IPS-11a (cell line): ENCODE results near the gene CLIP4.
"Not testable (repeated sequence)": the region's sequence is repeated elsewhere in the genome, so short reads cannot be mapped to it uniquely, and the experiment has no call there.

Experiments
- H3K4me3 ChIP-seq: one replicate; pipeline ENCODE4 v1.5.1; 2013; ENCODE audit warnings: low read depth, low read length, control low read depth

CLIP4 gene, protein sequence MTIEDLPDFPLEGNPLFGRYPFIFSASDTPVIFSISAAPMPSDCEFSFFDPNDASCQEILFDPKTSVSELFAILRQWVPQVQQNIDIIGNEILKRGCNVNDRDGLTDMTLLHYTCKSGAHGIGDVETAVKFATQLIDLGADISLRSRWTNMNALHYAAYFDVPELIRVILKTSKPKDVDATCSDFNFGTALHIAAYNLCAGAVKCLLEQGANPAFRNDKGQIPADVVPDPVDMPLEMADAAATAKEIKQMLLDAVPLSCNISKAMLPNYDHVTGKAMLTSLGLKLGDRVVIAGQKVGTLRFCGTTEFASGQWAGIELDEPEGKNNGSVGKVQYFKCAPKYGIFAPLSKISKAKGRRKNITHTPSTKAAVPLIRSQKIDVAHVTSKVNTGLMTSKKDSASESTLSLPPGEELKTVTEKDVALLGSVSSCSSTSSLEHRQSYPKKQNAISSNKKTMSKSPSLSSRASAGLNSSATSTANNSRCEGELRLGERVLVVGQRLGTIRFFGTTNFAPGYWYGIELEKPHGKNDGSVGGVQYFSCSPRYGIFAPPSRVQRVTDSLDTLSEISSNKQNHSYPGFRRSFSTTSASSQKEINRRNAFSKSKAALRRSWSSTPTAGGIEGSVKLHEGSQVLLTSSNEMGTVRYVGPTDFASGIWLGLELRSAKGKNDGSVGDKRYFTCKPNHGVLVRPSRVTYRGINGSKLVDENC

DNA sequence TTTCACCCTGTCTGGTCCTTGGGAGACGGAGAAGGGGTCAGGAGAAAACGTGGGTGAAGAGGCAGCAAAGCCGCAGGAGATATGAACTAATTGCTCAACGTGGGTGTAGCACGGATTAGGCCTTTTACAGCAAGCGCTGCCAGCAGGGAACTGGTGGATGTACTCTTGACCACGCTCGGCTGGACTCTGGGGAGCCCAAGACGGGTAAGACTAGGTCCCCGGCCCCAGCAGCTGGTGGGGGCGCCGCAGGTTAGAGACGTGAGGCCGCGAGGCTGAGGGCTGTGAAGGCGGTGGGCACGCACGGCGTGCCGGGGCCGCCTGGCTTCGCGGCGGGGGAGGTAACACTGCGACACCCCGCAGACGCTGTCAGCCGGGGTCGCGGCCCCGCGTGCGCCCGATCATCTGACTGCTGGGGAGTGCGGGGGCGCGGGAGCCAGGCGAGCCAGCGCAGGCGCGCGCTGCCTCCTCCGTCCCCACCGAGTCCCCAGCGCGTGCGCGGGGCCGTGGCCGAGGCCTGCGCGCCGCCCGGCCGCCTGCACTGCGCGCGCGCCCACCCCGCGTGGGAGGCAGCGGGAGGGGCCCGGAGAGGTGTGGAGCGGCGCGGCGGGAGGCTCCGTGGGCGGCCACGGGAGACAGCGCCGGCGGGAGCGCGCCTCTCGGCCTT, at the start of gene CLIP4:
Gene CLIP4 (plus strand): TSS at position 470 of the 664 bp plus-strand sequence. CDS start 5,974 bp downstream, outside the sequence.
- peak within 1 kb of the TSS; percentile 29 for H3K4me3 ChIP-seq

DNA sequence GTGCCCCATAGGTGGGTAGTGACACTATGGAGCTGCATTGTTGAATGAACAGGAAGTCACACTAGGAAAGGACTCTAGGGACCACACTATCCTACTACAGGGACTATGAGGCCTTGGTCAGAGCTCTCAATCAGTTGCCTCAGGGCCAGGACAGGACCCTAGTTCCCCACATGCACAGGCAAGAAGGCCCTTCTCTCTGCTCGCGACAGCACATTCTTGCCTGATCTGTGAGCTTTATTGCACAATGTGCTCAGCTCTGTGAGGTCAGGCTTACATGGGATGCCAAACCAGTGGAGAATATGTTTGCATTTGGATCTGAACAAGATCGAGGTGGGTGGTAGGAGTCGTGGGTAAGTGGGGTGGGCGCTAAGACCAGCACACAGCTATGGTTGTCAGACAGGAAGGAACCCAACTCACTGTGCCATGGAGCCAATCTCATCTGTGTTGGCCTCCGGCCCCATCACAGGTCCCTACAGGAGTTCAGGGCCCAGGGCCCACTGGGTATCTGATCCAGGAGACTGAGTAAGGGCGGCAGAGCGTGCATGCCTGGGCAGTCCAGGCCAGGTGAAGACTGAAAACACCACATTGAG, 48.8 kb upstream of the CLIP4 start:
- H3K4me3 ChIP-seq: no peak overlapping the region

DNA sequence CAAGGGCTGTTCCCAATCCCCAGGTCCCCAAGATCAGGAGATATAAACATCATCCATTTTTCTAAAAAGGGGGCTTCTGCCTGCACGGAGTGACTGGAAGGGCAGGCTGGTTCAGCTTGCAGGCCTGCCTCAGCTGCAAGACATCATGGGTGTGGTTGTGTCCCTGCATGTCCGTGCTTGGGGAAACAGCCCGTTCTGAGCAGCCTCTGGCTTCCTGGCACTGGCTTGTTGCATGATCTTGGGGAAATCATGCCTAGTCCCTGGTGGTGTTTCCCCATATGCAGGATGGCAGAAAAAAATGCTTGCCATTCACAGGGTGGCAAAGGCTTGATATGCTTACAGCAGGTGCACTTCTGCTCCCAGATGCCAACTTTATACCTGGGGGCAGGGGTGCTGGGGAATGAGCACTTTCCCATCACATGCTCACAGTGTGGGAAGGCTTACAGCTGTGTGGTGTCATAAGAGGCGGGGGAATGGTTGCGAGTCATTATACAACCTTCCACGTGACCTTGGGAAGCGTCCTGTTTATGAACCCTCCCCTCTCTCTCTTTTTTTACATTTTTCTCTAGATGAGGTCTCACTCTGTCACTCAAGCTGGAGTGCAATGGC, 48.1 kb upstream of the CLIP4 start:
- H3K4me3 ChIP-seq: no peak overlapping the region

DNA sequence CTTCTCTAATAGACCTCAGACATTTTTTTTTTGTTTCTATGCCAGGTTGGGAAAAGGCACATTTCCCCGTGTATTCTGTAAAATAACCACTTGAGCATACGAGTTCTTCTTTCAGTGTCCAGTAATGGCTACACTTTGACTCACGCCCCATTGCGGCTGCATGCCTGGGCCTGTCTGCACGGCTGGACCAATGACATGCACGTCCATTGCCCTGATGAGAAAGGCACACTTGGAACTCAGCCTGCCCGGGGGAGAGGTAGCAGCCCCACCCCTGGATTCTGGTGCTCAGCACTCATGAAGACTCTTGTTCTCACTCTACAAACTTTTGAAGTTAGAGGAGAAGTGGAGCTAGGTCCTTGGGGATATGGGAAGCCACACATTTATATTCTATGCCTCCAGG, 46.7 kb upstream of the CLIP4 start:
- no peak overlapping the region for H3K4me3 ChIP-seq

DNA sequence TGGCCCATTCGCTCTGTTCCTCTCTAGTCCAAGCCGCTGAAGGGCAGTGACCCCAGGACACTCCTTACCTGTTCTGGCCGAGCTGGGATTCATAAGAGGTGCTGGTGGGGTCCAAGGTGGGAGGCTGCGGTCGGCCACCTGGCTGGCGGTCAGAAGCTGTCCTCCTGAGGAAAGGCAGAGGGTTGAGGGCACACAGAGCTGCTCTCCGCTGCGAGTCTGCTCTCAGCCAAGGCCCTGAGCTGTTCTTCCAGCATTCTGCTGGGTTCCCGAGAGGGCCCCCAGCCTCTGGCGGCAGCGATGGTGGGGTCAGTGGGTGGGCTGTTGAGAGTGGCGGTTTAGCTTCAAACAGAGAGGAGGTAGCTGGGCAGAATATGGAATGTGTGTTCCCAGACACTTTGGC, 44.7 kb upstream of the CLIP4 start:
- H3K4me3 ChIP-seq: no peak overlapping the region

DNA sequence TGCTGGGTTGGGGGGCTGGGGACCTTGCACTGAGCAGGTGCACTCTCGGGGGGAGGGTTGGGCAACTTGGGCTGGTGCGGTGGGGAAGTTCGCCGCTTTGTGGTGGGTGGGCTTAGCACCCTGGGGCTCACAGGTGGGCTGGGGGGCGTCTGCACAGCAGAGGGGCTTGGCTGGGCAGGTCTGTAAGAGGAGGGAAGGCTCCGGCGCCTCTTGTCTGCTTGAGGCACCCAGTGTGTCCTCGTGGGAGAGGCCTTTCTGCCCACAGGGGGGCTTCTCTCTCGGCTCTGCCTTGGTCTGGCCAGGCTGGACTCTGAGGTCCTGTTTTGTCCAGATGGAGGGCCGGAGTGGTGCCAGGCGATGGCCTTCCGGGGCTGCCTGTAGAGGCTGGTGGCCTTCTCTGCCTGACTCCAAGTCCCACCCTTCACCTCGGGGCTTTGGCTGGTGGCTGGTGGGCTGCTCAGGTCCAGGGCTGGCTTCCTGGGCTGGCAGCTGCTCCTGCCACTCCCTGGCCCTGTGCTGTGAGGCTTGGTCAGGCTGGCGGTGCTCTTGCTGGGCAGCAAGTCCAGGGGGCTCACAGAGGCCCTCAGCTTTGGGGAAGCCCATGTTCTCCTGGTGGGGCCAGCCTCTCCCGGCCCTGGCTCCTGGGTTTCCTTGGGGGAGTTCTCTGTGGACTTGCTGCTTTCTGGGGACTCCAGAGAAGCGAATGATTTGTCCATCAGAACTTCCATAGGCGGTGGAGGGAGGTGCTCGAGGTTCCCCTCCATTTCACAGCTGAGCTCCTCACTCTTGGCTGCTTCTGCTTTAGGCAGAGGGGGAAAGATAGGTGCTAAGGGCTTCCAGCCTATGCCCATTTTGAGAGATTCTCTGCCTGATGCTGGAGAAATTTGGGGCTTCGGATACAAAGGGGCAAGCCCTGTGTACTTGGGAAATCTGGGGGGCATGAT, 43.9 kb upstream of the CLIP4 start:
- no peak overlapping the region for H3K4me3 ChIP-seq

DNA sequence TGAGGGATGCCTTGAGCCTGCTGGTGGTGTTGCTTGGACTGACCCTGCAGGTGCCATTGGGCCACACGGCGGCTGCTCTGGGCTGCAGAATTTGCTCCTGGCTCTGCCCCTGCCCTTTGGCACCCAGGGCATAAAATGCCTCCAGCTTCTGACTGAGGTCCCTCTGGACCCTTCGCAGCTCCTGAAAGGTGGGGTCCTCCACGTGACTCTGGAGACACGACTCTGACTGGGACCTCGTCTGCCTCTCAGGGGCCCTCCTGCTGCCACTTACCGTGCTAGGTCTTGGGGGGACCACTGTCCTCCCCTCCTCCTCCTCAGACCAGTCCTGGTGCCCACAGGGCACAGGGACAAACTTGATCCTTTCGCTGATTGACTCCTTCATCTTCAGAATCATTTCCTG, 43.0 kb upstream of the CLIP4 start:
- H3K4me3 ChIP-seq: no peak overlapping the region

DNA sequence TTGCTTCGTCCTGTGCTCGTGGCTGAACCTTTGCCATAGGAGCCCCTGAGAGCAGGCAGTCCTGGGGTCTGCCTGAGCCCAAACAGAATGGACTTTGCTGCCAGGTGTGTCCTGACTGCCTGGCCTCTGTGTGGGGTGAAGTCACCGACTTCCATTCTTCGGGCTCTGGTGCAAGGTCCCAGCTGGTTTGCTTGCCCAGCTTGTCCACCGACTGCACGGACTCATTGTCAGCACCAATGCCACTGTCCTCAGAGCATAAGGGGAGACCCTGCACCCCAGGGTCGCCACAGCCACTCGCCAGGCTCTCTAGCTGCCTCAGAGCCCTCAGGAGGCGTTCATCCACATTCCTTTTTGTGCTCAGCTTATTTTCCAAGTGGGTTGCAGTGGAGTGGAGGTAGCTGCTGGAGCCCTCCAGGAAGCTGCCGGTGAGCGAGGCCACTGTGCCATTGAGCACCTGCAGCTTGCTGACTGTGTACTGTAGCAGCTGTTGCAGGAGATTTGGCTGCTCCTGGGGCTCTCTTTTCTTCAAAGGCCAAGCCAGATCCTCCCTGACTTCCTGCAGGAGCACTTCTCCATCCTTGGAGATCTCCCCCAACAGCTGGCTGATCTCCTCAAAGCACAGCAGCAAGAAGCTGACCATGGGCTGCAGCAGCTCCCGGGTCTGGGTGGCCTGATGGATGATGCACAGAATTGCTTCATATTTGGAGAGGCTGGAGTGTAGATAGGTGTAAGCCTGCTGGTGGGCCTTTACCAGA, 42.1 kb upstream of the CLIP4 start:
- H3K4me3 ChIP-seq: no peak overlapping the region

DNA sequence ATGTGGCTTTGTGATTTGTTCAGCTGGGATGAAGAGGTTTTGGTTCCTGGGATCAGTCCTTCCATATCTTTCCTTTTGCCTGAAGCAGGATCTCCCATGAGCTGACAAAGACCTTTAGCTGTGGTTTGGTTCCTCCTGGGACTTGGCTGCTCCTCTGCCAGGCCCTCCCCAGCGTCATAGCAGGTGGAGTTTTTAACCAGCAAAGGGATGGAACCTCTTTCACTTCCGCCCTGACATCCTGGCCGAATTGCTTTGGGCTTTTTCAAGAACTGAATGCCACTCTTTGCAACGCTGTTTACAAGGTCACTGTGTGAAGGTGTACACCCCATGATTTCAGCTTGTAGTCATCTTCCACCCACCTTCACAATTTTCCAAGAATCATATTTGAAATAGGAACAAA, 41.3 kb upstream of the CLIP4 start:
- H3K4me3 ChIP-seq: no peak overlapping the region

DNA sequence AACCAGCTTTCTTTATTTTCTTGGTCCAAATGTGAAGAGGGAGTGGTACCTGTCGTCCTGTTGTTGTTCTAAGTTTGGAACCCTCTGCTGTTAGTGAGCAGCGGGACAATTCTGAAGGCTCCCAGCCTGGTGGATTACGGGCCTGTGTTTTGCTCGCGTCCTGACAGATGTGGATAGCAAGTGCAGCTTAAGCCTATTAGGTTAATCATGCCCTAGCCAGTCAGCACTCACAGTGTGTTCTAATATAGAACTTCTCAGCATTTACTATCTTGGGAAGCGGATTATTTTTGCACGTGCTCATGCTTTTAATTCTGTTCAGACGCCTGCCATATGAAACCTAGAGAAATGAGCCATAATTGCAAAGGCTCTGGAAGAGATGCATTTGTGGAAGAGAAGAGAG, 40.8 kb upstream of the CLIP4 start, which contains the start of gene PCARE:
Gene PCARE (minus strand): TSS at position 113 of the 400 bp plus-strand sequence. CDS start 262 bp downstream, outside the sequence.
- H3K4me3 ChIP-seq: no peak within 1 kb of the TSS

DNA sequence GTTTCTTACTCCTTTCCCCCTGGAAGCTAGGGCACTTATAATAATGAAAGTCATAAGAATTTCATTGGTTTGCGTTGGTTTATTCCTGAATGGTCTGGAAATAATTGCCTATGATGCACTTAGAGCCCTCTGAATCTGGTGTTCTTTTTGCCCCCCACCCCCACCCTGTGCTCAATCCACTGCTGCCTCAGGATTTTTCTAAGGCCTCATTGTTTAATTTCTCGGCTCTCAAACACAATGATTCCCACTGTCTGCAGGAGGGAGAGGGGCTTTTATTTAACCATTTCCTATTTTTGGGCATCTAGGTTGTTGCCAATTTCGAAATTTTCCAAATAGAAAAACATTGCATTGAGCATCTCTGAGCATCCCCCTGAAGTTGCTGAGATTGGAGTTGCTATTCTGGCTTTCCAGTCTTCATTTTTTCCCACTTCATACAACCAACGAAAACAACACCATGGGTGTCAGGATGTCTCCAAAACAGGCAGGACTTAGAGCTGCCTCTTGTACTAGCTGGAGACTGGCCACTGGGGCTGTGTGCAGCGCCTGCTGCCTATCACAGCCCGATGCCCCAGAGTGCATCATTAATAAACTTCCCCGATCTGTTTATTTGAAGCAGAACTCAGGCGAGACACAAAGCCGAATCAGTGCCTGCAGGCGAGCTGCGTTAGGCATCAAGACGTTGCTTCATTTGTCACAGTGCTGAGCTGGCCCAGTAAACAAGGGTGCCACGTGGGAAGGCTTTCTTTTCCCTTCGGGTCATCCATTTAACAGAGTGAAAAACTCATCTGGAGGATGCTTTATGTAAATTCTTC, 39.1 kb upstream of the CLIP4 start:
- no peak overlapping the region for H3K4me3 ChIP-seq

DNA sequence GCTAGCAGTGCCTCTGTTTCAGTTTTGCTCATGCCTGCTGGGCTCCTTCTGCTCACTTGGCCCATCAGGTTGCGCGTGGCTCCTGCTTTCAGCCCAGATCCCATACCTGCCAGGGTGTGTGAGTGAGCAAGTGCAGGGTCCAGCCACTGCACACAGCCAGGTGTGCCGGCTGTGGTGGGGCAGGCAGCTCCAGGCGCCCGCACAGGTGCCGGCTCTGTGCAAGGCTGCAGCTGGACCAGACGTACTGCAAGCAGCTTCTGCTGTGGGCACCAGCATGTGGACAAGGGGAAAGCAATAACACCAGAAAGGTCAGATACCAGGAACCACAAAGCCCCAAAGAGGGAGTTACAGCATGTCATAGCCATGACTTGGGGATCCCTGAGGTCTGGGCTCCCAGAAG, 35.3 kb upstream of the CLIP4 start:
- no peak overlapping the region for H3K4me3 ChIP-seq

DNA sequence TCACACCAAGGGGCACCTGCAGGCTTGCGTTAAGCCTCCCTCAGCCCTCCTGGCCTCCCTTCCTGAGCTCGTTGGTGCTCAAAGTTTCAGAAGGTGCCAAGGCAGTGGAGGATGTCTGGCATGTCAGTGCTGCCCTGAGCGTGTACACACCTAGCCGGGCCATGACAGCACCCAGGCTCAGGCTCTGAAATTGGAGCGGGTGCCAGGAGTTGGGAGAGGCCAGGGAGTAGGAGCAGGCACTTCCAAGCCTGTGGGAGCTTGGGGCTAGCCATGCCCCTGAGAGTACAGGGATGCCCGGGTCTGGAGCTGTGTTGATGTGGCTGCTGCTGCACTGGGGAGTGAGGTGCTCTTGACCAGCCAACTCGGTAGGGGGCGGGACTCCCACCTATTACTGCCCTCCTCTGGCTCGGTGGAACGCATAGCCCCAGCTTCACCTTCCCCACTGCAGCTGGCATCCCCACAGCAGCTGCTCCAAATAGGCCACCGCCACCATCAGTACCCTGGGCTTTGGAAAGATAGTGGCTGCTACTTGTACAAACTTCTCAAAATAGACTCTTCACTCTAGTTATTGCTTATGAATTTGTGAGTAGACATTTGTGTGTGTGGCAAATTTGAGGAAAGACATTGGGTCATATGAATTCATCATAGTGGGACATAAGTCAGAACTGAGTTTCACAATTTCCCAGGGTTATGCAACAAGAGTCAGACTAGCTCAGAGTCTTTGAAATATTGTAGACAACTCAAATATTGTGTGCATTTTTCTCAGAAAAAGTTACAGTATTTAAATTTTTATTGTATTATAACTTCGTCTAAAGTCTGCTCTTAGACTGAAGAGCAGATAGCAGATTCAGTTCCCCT, 34.1 kb upstream of the CLIP4 start:
- no peak overlapping the region for H3K4me3 ChIP-seq

DNA sequence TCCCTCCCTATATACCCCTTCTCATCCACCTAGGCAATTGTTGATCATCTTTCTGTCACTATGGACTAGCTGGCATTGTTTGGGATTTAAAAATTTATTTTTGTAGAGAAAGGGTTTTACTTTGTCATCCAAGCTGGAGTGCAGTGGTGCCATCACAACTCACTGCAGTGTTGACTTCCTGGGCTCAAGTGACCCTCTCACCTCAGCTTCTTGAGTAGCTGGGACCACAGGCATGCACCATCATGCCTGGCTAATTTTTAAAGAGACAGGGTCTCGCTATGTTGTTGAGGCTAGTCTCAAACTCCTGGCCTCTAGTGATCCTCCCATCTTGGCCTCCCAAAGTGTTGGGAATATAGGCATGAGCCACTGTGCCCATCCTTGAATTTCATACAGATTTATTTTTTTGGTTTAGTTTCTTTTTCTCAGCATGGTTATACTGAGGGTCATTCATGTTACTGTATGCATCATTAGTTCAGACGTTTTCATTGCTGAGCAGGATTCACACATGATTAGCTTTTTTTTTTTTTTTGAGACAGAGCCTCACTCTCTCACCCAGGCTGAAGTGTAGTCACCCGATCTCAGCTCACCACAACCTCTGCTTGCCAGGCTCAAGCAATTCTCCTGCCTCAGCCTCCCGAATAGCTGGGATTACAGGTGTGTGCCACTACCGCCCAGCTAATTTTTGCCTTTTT, 32.3 kb upstream of the CLIP4 start:
- no peak overlapping the region for H3K4me3 ChIP-seq

DNA sequence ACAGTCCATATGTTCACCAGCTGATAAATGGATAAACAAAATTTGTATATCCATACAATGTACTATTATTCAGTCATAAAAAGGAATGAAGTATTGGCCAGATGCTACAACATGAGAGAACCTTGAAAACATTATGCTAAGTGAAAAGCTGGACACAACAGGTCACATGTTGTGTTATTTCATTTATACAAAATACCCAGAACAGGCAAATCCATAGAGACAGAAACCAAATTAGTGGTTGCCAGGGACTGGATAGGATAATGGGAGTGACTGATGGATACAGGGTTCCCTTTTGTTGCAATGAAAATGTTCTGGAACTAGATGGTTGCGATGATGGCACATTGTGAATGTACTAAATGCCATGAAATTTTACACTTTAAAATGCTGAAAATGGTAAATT, 30.7 kb upstream of the CLIP4 start:
- H3K4me3 ChIP-seq: no peak overlapping the region

DNA sequence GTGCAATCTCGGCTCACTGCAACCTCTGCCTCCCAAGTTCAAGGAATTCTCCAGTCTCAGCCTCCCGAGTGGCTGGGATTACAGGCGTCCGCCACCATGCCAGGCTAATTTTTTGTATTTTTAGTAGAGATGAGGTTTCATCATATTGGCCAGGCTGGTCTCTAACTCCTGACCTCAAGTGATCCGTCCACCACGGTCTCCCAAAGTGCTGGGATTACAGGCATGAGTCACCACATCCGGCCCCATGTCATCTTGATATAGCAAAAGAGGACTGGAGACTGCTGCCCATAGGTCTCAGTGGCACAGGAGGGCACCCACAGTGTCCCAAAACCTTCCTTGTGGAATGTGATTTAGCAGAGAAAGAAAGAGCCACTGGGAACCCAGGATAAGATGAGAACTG, 24.9 kb upstream of the CLIP4 start:
- H3K4me3 ChIP-seq: not testable (repeated sequence)

DNA sequence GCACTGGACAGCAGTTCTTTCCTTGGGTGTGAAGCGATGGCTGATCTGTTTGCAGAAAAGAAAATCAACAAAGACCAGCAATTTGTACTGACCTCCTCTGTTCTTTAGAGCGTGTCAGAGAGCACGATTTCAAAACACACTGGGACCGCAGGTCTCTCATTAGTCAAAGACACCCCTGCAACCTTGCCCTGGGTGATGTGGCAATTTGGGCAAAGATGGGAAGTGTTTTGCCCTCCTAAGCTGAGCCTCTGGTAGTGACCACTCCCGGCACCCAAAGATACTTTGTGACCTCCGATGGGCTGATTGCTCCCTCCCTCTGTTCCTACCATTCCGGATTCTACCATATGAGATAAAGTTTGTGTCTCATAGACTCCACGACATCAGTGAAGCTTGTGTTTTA, 18.2 kb upstream of the CLIP4 start:
- no peak overlapping the region for H3K4me3 ChIP-seq
